DOHH2 (cell line): Measurements from ENCODE around the gene NEDD4L.

ENCODE experiments used
- EZH2phosphoT487 ChIP-seq: fragments of 200-600 bp; sonication (generic); IDR thresholded peaks from 2 replicates; pipeline ENCODE4 v1.6.1; 2017; ENCODE audit warnings: borderline replicate concordance, mild to moderate bottlenecking, antibody characterized with exemption, low read length, moderate library complexity, mixed read lengths
- TF ChIP-seq, protein P1 (sequence below): fragments of 200-600 bp; sonication (generic); IDR thresholded peaks from one replicate; pipeline ENCODE4 v1.5.1; 2014; ENCODE audit warnings: antibody characterized with exemption, mild to moderate bottlenecking, low read depth, low read length; ENCODE audit not compliant: poor library complexity, severe bottlenecking

DNA sequence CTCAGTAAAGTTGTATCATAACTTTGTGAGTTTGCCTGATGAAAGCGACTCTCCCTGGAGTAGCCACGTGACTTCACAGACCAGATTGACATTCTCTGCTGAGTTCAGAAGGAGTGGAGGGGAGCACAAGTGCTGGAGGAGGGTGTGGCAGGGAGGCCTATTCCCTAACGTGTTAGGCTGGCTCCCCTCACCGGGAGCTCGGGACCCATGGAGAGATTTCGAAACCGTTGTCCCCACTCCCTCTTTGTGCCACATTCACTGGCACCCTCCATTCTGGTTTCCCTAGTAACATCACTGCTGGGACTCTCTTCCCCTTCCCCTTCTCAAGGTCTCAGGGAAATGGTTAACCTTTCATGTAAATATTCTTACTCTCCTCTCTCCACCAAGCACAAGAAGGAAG lies 304.9 kb downstream of the NEDD4L start:
- TF ChIP-seq, protein P1, sequence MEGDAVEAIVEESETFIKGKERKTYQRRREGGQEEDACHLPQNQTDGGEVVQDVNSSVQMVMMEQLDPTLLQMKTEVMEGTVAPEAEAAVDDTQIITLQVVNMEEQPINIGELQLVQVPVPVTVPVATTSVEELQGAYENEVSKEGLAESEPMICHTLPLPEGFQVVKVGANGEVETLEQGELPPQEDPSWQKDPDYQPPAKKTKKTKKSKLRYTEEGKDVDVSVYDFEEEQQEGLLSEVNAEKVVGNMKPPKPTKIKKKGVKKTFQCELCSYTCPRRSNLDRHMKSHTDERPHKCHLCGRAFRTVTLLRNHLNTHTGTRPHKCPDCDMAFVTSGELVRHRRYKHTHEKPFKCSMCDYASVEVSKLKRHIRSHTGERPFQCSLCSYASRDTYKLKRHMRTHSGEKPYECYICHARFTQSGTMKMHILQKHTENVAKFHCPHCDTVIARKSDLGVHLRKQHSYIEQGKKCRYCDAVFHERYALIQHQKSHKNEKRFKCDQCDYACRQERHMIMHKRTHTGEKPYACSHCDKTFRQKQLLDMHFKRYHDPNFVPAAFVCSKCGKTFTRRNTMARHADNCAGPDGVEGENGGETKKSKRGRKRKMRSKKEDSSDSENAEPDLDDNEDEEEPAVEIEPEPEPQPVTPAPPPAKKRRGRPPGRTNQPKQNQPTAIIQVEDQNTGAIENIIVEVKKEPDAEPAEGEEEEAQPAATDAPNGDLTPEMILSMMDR: no peak
- no peak for TF ChIP-seq EZH2phosphoT487
